Right lobe of liver (tissue), 6 donors: Measurements from ENCODE around the gene NUB1. TPM values are rescaled to one million over a fixed set of nuclear protein-coding genes. Genes with fewer than 3 reads are reported as not detected.

ENCODE experiments used
- ATAC-seq, 4 donors: fragments of 200-7000 bp; cut with Tn5 transposase; one replicate each; pipeline ENCODE4 v1.9.1; 2020; ENCODE audit warnings: mild to moderate bottlenecking in 4 of 4, moderate library complexity in 4 of 4
- DNase-seq, 3 donors: peaks; one replicate each; pipeline ENCODE4 v3.0.0-alpha.2; 2020
- H3K27ac ChIP-seq, 3 donors: fragments of 200-600 bp; one replicate each; pipeline ENCODE4 v1.8.0; 2022
- H3K27me3 ChIP-seq, 2 donors: fragments of 200-600 bp; one replicate each; pipeline ENCODE4 v1.8.0; 2022
- H3K36me3 ChIP-seq, 4 donors: fragments of 200-600 bp; sonication (generic) in 1 of 4; one replicate each; pipeline versions ENCODE4 v1.5.1 to v1.8.0; 2017 to 2022; ENCODE audit warnings: control low read depth in 1 of 4
- H3K4me1 ChIP-seq, 4 donors: fragments of 200-600 bp; sonication (generic) in 1 of 4; one replicate each; pipeline versions ENCODE4 v1.5.1 to v1.8.0; 2017 to 2022; ENCODE audit warnings: control low read depth in 1 of 4
- H3K4me3 ChIP-seq, 3 donors: fragments of 200-600 bp; one replicate each; pipeline ENCODE4 v1.8.0; 2022
- H3K9me3 ChIP-seq, 4 donors: fragments of 200-600 bp; sonication (generic) in 1 of 4; one replicate each; pipeline versions ENCODE4 v1.5.1 to v1.8.0; 2017 to 2022; ENCODE audit warnings: control low read depth in 1 of 4
- CTCF ChIP-seq, 4 donors: fragments of 200-600 bp in 3 of 4; fragments of 450-650 bp in 1 of 4; IDR thresholded peaks; one replicate each; pipeline versions ENCODE4 v1.5.1 to v1.8.0; 2016 to 2022; ENCODE audit warnings: antibody characterized with exemption in 4 of 4, mild to moderate bottlenecking in 2 of 4
- POLR2A ChIP-seq: fragments of 450-650 bp; IDR thresholded peaks from one replicate; pipeline ENCODE4 v1.6.1; 2017; ENCODE audit warnings: antibody characterized with exemption, mild to moderate bottlenecking
- WGBS: methylation state at CpG from one replicate; pipeline ENCODE4 v1.1.6; 2018; ENCODE audit warnings: low coverage, low lambda C conversion rate; ENCODE audit not compliant: insufficient coverage; ENCODE audit errors: missing lambda C conversion rate; 5-methylcytosine and 5-hydroxymethylcytosine counted together
- intact Hi-C, 2 donors: fragments of 100-400 bp; cut with DNase I; formaldehyde crosslinking; loops; one replicate each; pipeline versions ENCODE4 v1.11.2 to v1.14.1; 2022
- long read RNA-seq: library from polyadenylated mRNA; unstranded; transcript quantifications from one replicate; pipeline ENCODE4 v2.0.0, GENCODE V29; 2019
- total RNA-seq, 6 experiments: library from RNA; depleted of rRNA in 2 of 6; stranded (reverse); fragments of >200 nt in 2 of 6; fragmentation: NEBNext Ultra II Directional in 3 of 6; extraction: Animal tissue kit (Norgen Biotek cat#: 25700) in 3 of 6; gene quantifications; one replicate each; pipeline versions ENCODE4 v1.1.0 to v1.2.4, GENCODE V29; 2016 to 2023
- donor health status: DM: no; HTN: yes; CAD: no.
- donor health status: DM: no; HTN: no; CAD: no.
- donor health status: DM: no; HTN: no; CAD: no.
- donor health status: DM: no; HTN: yes; CAD: no.
- donor health status: DM: no; HTN: yes; CAD: no.

The NUB1 gene
- 10 to 100 TPM; 21.1 to 31.3 (median 26.2) TPM for total RNA-seq
- long read RNA-seq, partial matches to known transcripts, result 1 of 1 reads
- long read RNA-seq, other reads (novel, unspliced or antisense), result 0 of 1 reads

GRCh38 chr7:151341357-151342101, at the start of gene NUB1:
Gene NUB1, plus strand, starts transcription at chr7:151341812. Its CDS starts 3,538 bp downstream, at chr7:151345350.
- H3K36me3 ChIP-seq, result peaks cover 0 to 14% (median 9%) of the 10 kb centered on the region in 4 donors
- intact Hi-C loops, result no loop called here
- TF ChIP-seq CTCF (IDR thresholded peaks at IDR 0.05) (no peak), POLR2A (peak; percentile 78)
- peak within 1 kb of the TSS; percentile 76 to 85 (median 83) for H3K27ac ChIP-seq
- H3K4me3 ChIP-seq, result peak within 1 kb of the TSS; percentile 79 to 92 (median 92)
- no peaks in the 10 kb centered on the region for H3K9me3 ChIP-seq
- DNase-seq (peak; percentile 96), ATAC-seq (peak; percentile 98 to 99 (median 99))
- peaks cover 0 to 13% (median 7%) of the 10 kb centered on the region in 4 donors for H3K4me1 ChIP-seq
- no peaks in the 10 kb centered on the region for H3K27me3 ChIP-seq
- WGBS, result 1% methylated on average over 29 of the region's 72 CpGs

GRCh38 chr7:151292850-151293249, 48.8 kb upstream of the NUB1 start:
- Histone ChIP-seq H3K36me3 (no peaks in the 10 kb centered on the region), H3K4me3 (no peak overlapping the region), H3K27me3 (no peaks in the 10 kb centered on the region), H3K9me3 (peaks cover 0 to 3% (median 0%) of the 10 kb centered on the region in 4 donors), H3K4me1 (no peaks in the 10 kb centered on the region), H3K27ac (no peak overlapping the region)
- intact Hi-C loops, result no loop called here
- no peak for ATAC-seq
- DNase-seq, result no peak
- no peak for TF ChIP-seq CTCF (IDR thresholded peaks at IDR 0.05)
- no peak for TF ChIP-seq POLR2A
- WGBS, result 72% methylated on average over 3 of the region's 3 CpGs

GRCh38 chr7:151296202-151296992, 45.2 kb upstream of the NUB1 start:
- no peak overlapping the region for H3K4me3 ChIP-seq
- ATAC-seq (no peak), DNase-seq (no peak)
- intact Hi-C loops, result no loop called here
- no peaks in the 10 kb centered on the region for H3K4me1 ChIP-seq
- H3K27me3 ChIP-seq, result no peaks in the 10 kb centered on the region
- WGBS, result 4% methylated on average over 3 of the region's 3 CpGs
- H3K36me3 ChIP-seq, result no peaks in the 10 kb centered on the region
- TF ChIP-seq CTCF (IDR thresholded peaks at IDR 0.05) (no peak), POLR2A (no peak)
- H3K9me3 ChIP-seq, result peaks cover 0 to 3% (median 0%) of the 10 kb centered on the region in 4 donors
- H3K27ac ChIP-seq, result no peak overlapping the region

GRCh38 chr7:151298765-151299164, 42.8 kb upstream of the NUB1 start:
- Histone ChIP-seq H3K4me1 (peaks cover 0 to 8% (median 0%) of the 10 kb centered on the region in 4 donors), H3K27me3 (peaks cover 0 to 3% of the 10 kb centered on the region in 2 donors), H3K9me3 (peaks cover 0 to 3% (median 0%) of the 10 kb centered on the region in 4 donors), H3K4me3 (no peak overlapping the region), H3K36me3 (no peaks in the 10 kb centered on the region), H3K27ac (no peak overlapping the region)
- DNase-seq (no peak), ATAC-seq (no peak)
- 32% methylated on average over 5 of the region's 5 CpGs for WGBS
- TF ChIP-seq CTCF (IDR thresholded peaks at IDR 0.05) (no peak), POLR2A (no peak)
- intact Hi-C loops, result no loop called here
